GM19438 (cell line): ENCODE measurements around the gene TEP1.
"Not testable (repeated sequence)": the region's sequence is repeated elsewhere in the genome, so short reads cannot be mapped to it uniquely, and the experiment has no call there.

Experiments
- ATAC-seq: cut with Tn5 transposase; IDR thresholded peaks from one replicate; pipeline ENCODE4 v1.9.1; 2021; ENCODE audit warnings: low read depth; ENCODE audit not compliant: unreplicated experiment

The TEP1 gene

GRCh38 chr14:20397511-20397910 is 15.8 kb downstream of the TEP1 start:
- no peak for ATAC-seq

GRCh38 chr14:20391505-20391904 is 21.8 kb downstream of the TEP1 start:
- ATAC-seq: no peak

GRCh38 chr14:20388159-20388558 is 25.1 kb downstream of the TEP1 start:
- no peak for ATAC-seq

DNA sequence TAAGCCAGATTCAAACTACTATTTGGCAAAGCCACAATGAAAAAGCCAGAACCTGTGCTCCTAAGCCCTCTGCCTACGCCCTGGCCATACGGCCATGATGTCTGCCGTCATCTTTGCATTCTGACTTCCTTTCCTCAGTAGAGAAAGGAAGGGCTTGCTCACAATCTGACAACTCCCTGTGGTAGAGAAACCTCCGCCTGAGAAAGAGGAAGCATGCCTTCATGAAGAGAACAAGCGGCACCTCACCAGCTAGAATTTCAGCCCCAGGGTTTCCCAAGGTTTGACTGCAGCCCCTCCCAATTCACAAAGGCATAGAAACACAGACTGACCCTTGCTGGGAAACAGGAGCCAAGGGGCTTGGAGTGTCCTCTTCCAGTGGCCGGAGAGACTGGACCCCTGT is 25.7 kb downstream of the TEP1 start:
- no peak for ATAC-seq

- ATAC-seq: no peak
Measured at GRCh38 chr14:20386276-20386855, 26.9 kb downstream of the TEP1 start.

DNA sequence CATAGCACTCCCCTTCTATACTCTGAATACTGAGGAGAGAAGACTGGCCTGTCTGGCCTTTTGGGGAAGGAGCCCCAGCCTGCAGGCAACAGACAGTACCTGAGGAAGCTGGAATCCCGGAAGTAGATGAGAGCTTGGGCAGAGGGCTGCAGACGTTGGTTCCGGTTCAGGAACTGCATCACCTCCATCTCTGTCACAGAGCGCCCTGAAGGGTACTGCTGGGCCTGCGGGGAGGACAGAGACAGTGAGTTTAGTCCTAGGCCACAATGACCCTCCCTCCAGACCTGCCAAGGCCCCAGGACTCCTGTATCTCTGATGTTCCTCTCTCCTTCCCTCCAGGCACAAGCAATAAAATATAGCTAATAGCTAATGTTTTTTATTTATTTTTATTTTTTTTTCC is 28.4 kb downstream of the TEP1 start:
- ATAC-seq: no peak

DNA sequence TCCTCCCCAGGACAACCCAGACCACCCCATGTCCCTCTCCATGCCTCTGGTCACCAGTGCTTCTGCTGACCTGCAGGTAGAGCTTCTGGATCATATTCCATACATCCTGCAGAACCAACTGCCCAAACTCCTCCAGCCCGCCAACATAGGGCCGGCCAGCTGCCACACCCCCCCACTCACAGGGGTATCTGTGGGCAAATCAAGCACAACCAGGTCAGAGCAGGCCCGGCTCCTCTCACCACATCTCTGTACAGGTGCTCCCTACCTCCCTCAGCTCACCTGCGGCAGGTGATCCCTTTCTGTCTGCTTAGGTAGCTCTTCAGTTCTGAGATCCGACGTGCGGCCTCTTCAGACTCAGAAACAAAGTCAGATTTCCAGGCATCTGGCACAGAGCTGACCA is 29.0 kb downstream of the TEP1 start:
- ATAC-seq: no peak

- ATAC-seq: no peak
Measured at GRCh38 chr14:20383636-20384035, 29.7 kb downstream of the TEP1 start.

GRCh38 chr14:20383032-20383431 is 30.3 kb downstream of the TEP1 start:
- ATAC-seq: no peak

- no peak for ATAC-seq
Measured at GRCh38 chr14:20382526-20382925, 30.8 kb downstream of the TEP1 start.

GRCh38 chr14:20381341-20381740 is 32.0 kb downstream of the TEP1 start:
- no peak for ATAC-seq

GRCh38 chr14:20380681-20381080 is 32.6 kb downstream of the TEP1 start:
- ATAC-seq: no peak

- no peak for ATAC-seq
Measured at GRCh38 chr14:20379743-20380142, 33.6 kb downstream of the TEP1 start.

DNA sequence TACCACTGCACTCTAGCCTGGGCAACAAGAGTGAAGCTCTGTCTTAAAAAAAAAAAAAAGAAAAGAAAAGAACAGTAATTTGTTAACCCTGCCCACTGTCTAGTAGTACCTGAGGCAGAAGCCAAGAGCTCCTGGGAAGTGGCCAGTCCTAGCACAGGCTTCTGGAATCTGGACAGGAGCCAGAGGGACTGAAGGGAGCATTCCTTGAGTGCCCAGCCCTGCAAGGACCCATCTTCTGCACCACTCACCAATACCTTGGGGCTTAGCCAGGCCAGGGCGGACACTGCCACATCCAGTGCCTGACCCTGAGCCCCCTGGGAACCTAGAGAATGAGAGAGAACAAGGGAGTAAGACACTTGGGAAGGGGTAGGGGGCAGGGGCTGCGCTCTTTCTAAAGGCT is 36.1 kb downstream of the TEP1 start:
- ATAC-seq: no peak

GRCh38 chr14:20376071-20376588 is 37.2 kb downstream of the TEP1 start:
- no peak for ATAC-seq

DNA sequence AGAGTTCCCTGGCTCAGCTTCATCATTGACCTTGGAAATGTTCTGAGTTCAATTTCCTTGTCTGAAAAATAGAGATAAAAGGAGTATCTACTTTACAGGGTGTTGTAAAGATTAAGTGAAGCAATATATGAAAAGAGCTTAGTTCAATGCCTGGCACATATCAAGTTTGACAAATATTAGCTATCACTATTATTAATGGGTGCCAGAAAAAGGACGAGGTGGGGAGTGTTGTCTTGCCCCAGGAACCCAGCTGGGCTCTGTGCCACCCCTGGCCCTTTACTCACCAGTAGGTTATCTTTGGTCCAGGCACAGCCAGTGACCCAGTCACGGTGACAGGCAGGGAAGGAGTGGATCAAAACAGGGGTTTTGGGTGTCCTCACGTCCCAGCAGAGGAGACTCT is 37.8 kb downstream of the TEP1 start:
- no peak for ATAC-seq

- no peak for ATAC-seq
Measured at GRCh38 chr14:20372796-20373195, 40.5 kb downstream of the TEP1 start.

- ATAC-seq: no peak
Measured at GRCh38 chr14:20365928-20366327, 47.4 kb downstream of the TEP1 start.

GRCh38 chr14:20358474-20358873 is 54.8 kb downstream of the TEP1 start:
- ATAC-seq: not testable (repeated sequence)

DNA sequence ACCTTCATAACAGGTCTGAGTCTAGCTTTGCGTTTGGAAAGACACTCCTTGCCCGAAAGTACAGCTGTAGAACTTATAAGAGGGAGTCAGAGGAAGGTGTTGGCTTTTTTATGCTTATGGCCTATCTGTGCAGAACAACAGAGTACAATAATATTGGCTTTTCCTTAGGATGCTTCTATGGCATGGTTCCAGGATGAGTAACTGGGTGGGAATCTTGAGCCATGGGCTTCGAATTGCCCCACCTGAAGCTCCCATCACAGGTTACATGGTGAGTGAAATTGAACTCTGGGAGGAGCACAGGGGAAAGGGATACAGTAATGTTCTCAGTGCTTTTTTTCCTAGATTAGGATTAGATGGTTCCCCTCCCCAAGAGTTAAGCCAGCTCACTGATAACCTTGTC is 56.9 kb downstream of the TEP1 start:
- no peak for ATAC-seq

GRCh38 chr14:20350860-20351259 is 62.4 kb downstream of the TEP1 start:
- no peak for ATAC-seq

DNA sequence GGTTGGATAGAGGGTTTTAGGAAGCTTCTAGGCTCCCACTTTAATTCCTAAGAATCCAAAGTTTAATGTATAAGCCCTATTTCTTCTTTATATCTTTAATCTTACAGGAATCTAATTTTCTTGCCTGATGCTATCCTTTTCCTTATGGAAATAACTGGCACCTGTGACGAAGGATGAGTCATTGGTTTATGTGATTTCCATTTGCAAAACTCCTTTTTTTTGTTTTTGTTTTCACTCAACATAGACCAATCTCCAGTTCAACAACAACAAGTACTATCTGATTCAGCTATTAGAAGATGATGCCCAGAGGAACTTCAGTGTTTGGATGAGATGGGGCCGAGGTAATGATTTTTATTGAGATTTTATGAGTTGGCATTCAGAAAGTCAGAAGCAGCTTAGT is 63.0 kb downstream of the TEP1 start:
- no peak for ATAC-seq

- ATAC-seq: no peak
Measured at GRCh38 chr14:20347747-20348146, 65.6 kb downstream of the TEP1 start.
